Measurements from ENCODE around the gene THRB.

The THRB gene

DNA sequence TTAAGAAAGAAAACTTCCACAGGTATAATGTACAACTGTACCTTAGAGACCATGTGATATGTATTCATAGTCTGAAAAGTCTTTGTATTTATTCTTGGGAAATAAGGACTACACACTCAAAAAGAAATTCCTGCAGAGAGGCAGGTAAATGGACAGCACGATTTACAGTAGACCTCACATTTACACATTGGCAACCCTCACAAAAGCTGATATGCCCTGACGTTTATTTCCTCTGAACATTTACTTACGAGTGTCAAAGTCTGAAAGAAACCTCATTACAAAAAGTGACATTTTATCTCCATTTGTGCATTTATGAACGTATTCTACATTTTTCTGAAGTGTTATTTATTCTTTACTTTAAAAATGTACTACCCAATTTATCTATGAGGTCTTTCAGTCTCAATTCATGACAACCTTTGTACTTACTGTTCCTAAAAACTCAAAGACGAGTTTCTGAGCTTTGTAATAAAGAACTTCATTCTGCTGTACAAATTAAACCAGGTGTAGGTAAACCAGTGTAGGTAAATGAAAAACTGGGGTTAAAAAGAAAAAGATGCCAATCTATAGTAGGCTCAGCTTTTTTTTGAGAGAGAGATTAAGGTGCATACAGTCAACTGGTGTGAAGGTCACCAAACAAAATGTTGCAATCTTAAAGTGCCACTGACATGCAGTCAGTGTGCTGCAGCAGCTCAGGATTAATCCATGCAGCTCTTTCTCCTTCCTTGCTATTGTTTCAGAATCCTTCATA lies 44.3 kb downstream of the THRB start:
- no peak for DNase-seq (ENCODE audit: low spot score in 2 of 2)

DNA sequence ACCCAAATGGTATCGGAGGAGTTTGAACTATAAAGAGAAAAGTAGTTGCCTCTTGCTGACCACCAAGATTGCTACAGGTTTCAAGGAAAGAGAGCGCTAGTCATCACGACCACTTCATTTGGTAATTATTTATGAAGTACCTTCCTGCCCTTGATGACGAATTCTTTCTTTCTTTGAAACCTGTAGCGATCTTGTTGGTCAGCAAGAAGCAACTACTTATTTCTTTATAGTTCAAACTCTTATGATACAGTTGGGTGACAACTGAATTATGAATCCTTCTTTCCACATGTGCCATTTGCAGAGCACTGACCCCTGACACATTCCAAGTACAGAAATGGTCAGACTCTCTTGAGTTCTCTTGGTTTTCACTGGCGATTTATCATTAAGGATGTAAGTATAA lies 46.8 kb downstream of the THRB start:
- H3K27me3 Mint-ChIP-seq: no peaks in the 10 kb centered on the region
- H3K27ac Mint-ChIP-seq (ENCODE audit: low read depth): no peak overlapping the region
- H3K9me3 Mint-ChIP-seq: peaks cover 7% of the 10 kb centered on the region
- H3K4me1 Mint-ChIP-seq: no peaks in the 10 kb centered on the region
- no peak for ATAC-seq (replicated peaks; ENCODE audit: extremely low read depth, poor library complexity, severe bottlenecking)
- DNase-seq (ENCODE audit: low spot score in 2 of 2): no peak
- H3K4me3 Mint-ChIP-seq: no peak overlapping the region
- no peaks in the 10 kb centered on the region for H3K36me3 Mint-ChIP-seq (ENCODE audit: insufficient read depth)

More for the DNA sequence above, 44.3 kb downstream of the THRB start:
- no peak overlapping the region for H3K4me3 Mint-ChIP-seq
- no peak overlapping the region for H3K27ac Mint-ChIP-seq (ENCODE audit: low read depth)
- no peaks in the 10 kb centered on the region for H3K36me3 Mint-ChIP-seq (ENCODE audit: insufficient read depth)
- peaks cover 18% of the 10 kb centered on the region for H3K9me3 Mint-ChIP-seq
- no peaks in the 10 kb centered on the region for H3K4me1 Mint-ChIP-seq
- H3K27me3 Mint-ChIP-seq: no peaks in the 10 kb centered on the region
- no peak for ATAC-seq (replicated peaks; ENCODE audit: extremely low read depth, poor library complexity, severe bottlenecking)

- Mint-ChIP-seq H3K9me3 (peaks cover 6% of the 10 kb centered on the region), H3K36me3 (ENCODE audit: insufficient read depth) (peaks cover 1% of the 10 kb centered on the region), H3K4me1 (no peaks in the 10 kb centered on the region), H3K4me3 (no peak overlapping the region), H3K27me3 (no peaks in the 10 kb centered on the region), H3K27ac (ENCODE audit: low read depth) (no peak overlapping the region)
- ATAC-seq (replicated peaks; ENCODE audit: extremely low read depth, poor library complexity, severe bottlenecking) (no peak), DNase-seq (ENCODE audit: low spot score in 2 of 2) (no peak)
Measured at GRCh38 chr3:24446032-24446431, 48.6 kb downstream of the THRB start.

DNA sequence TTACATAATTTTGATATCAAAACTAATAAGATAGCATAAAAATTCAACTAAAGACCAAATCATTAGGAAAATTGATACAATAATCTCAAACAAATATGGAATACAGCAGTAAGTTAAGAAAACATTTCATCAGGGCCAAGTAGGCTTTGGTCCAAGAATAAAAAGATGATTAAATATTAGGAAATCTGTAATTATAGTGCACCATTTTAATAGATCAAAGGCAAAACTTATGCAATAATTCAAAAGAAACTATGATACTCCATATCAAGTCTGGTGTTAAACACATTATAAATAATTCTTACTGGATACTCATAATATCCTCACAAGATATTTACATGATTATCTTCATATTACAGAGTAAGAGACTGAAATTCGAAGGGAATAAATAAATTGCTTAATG lies 51.2 kb downstream of the THRB start:
- ATAC-seq (replicated peaks; ENCODE audit: extremely low read depth, poor library complexity, severe bottlenecking) (no peak), DNase-seq (ENCODE audit: low spot score in 2 of 2) (no peak)
- Mint-ChIP-seq H3K36me3 (ENCODE audit: insufficient read depth) (peaks cover 2% of the 10 kb centered on the region), H3K27me3 (no peaks in the 10 kb centered on the region), H3K9me3 (peaks cover 5% of the 10 kb centered on the region), H3K4me3 (no peak overlapping the region), H3K27ac (ENCODE audit: low read depth) (no peak overlapping the region), H3K4me1 (no peaks in the 10 kb centered on the region)

DNA sequence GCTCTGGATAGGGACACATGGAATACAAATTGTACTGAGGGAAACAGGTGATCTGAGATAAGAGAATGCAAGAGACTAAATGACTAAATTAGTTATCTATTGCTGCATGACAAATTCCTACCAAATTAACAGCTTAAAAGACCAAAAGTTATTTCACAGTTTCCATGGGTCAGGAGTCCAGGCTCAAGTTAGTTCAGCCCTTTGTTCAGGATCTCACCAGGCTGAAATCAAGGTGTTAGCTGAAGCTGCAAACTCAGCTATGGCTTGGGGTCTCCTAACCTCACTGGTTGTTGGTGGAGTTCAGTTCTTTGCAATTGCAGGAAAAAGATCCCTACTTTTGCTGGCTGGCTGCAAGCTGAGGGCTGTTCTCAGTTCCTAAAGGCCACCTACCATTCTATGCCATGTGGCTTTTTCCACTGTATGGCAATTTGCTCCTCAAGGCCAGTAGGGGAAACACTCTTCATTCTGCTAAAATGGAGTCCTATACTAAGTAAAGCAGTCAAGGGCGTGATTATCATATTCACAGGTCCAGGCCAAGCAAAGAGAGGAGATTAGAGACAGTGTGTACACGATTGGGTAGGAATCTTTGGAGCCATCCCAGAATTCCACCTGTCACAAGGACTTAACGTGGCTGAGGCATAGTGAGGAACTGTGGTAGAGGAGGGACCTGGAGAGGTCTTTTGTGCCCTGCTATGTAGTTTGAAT lies 53.7 kb downstream of the THRB start:
- no peak overlapping the region for H3K27ac Mint-ChIP-seq (ENCODE audit: low read depth)

GRCh38 chr3:24439021-24439420 lies 55.6 kb downstream of the THRB start:
- DNase-seq (ENCODE audit: low spot score in 2 of 2) (no peak), ATAC-seq (replicated peaks; ENCODE audit: extremely low read depth, poor library complexity, severe bottlenecking) (no peak)
- no peaks in the 10 kb centered on the region for H3K27me3 Mint-ChIP-seq
- no peak overlapping the region for H3K4me3 Mint-ChIP-seq
- peaks cover 2% of the 10 kb centered on the region for H3K36me3 Mint-ChIP-seq (ENCODE audit: insufficient read depth)
- H3K9me3 Mint-ChIP-seq: peaks cover 24% of the 10 kb centered on the region
- no peaks in the 10 kb centered on the region for H3K4me1 Mint-ChIP-seq
- H3K27ac Mint-ChIP-seq (ENCODE audit: low read depth): no peak overlapping the region

More for the DNA sequence above, 53.7 kb downstream of the THRB start:
- DNase-seq (ENCODE audit: low spot score in 2 of 2): no peak
- Mint-ChIP-seq H3K9me3 (peaks cover 9% of the 10 kb centered on the region), H3K4me3 (no peak overlapping the region), H3K36me3 (ENCODE audit: insufficient read depth) (peaks cover 2% of the 10 kb centered on the region), H3K4me1 (no peaks in the 10 kb centered on the region), H3K27me3 (no peaks in the 10 kb centered on the region)
- no peak for ATAC-seq (replicated peaks; ENCODE audit: extremely low read depth, poor library complexity, severe bottlenecking)

DNA sequence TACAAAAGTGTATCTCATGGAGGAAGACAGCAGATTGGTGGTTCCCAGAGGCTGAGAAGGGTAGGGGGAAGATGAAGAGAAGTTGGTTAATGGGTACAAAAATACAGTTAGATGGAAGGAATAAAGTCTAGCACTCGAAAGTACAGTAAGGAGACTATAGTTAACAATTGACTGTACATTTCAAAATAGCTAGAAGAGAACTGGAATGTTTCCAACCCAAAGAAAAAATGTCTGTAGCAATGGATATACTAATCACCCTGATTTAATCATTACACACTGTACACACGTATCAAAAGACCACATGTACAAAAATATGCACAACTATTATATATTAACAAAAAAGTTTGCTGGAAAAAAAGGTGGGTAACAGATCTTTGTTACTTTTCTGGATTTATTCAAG lies 57.3 kb downstream of the THRB start:
- DNase-seq (ENCODE audit: low spot score in 2 of 2) (no peak), ATAC-seq (replicated peaks; ENCODE audit: extremely low read depth, poor library complexity, severe bottlenecking) (no peak)
- no peaks in the 10 kb centered on the region for H3K27me3 Mint-ChIP-seq
- H3K27ac Mint-ChIP-seq (ENCODE audit: low read depth): no peak overlapping the region
- peaks cover 2% of the 10 kb centered on the region for H3K36me3 Mint-ChIP-seq (ENCODE audit: insufficient read depth)
- H3K9me3 Mint-ChIP-seq: peaks cover 24% of the 10 kb centered on the region
- H3K4me1 Mint-ChIP-seq: no peaks in the 10 kb centered on the region
- H3K4me3 Mint-ChIP-seq: no peak overlapping the region

DNA sequence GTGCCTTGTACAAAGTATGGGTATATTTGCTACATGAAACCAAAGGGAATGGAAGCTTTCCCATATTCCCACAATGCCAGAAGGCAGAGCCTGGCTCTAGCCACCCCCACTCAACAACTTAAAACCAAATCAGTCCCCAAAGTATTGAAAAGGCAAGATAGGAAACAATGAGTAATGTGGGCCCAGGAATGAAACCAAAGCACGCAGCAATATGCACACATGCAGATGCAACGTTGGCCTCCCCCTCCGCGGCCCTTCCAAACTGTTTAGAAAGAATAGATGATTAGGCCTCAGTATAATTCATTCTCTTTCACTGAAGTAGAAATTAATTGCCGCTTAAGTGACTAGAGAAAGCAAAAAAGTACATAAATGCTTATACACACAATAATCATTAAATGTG lies 59.1 kb downstream of the THRB start:
- Mint-ChIP-seq H3K4me1 (no peaks in the 10 kb centered on the region), H3K27ac (ENCODE audit: low read depth) (no peak overlapping the region), H3K4me3 (no peak overlapping the region), H3K36me3 (ENCODE audit: insufficient read depth) (no peaks in the 10 kb centered on the region), H3K27me3 (no peaks in the 10 kb centered on the region), H3K9me3 (peaks cover 24% of the 10 kb centered on the region)
- DNase-seq (ENCODE audit: low spot score in 2 of 2): no peak
- ATAC-seq (replicated peaks; ENCODE audit: extremely low read depth, poor library complexity, severe bottlenecking): no peak

- DNase-seq (ENCODE audit: low spot score in 2 of 2) (no peak), ATAC-seq (replicated peaks; ENCODE audit: extremely low read depth, poor library complexity, severe bottlenecking) (no peak)
- H3K27me3 Mint-ChIP-seq: no peaks in the 10 kb centered on the region
- no peaks in the 10 kb centered on the region for H3K36me3 Mint-ChIP-seq (ENCODE audit: insufficient read depth)
- no peak overlapping the region for H3K4me3 Mint-ChIP-seq
- peaks cover 24% of the 10 kb centered on the region for H3K9me3 Mint-ChIP-seq
- H3K4me1 Mint-ChIP-seq: no peaks in the 10 kb centered on the region
- H3K27ac Mint-ChIP-seq (ENCODE audit: low read depth): no peak overlapping the region
Measured at GRCh38 chr3:24434651-24435050, 60.0 kb downstream of the THRB start.

GRCh38 chr3:24433838-24434591 lies 60.6 kb downstream of the THRB start:
- H3K4me3 Mint-ChIP-seq: no peak overlapping the region
- no peak for ATAC-seq (replicated peaks; ENCODE audit: extremely low read depth, poor library complexity, severe bottlenecking)
- no peaks in the 10 kb centered on the region for H3K4me1 Mint-ChIP-seq

DNA sequence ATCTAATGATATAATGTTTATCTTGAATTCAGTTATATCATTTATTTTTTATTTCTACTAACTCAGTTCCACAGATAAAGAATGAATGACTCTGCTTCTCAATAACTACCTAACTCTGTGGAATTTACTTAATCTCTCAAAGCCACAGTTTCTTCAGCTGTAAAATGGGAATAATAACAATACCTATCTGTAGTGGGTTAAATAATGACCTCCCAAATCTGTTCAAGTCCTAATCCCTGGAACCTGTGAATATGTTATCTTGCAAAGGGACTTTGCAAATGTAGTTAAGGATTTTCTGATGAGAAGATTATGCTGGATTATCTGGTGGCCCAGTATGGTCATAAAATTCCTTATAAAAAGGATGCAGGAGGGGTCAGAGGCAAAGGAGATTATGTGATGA lies 61.7 kb downstream of the THRB start:
- Mint-ChIP-seq H3K27me3 (no peaks in the 10 kb centered on the region), H3K4me1 (no peaks in the 10 kb centered on the region), H3K36me3 (ENCODE audit: insufficient read depth) (no peaks in the 10 kb centered on the region)

More at GRCh38 chr3:24433838-24434591, 60.6 kb downstream of the THRB start:
- no peak for DNase-seq (ENCODE audit: low spot score in 2 of 2)
- Mint-ChIP-seq H3K9me3 (peaks cover 24% of the 10 kb centered on the region), H3K27ac (ENCODE audit: low read depth) (no peak overlapping the region), H3K36me3 (ENCODE audit: insufficient read depth) (no peaks in the 10 kb centered on the region), H3K27me3 (no peaks in the 10 kb centered on the region)

GRCh38 chr3:24428481-24428880 lies 66.2 kb downstream of the THRB start:
- no peaks in the 10 kb centered on the region for H3K9me3 Mint-ChIP-seq
- H3K27ac Mint-ChIP-seq (ENCODE audit: low read depth): no peak overlapping the region
- DNase-seq (ENCODE audit: low spot score in 2 of 2): no peak
- no peaks in the 10 kb centered on the region for H3K36me3 Mint-ChIP-seq (ENCODE audit: insufficient read depth)
- H3K4me1 Mint-ChIP-seq: no peaks in the 10 kb centered on the region
- no peaks in the 10 kb centered on the region for H3K27me3 Mint-ChIP-seq
- no peak overlapping the region for H3K4me3 Mint-ChIP-seq
- ATAC-seq (replicated peaks; ENCODE audit: extremely low read depth, poor library complexity, severe bottlenecking): no peak

More for the DNA sequence above, 61.7 kb downstream of the THRB start:
- DNase-seq (ENCODE audit: low spot score in 2 of 2): no peak
- H3K9me3 Mint-ChIP-seq: peaks cover 17% of the 10 kb centered on the region
- no peak overlapping the region for H3K4me3 Mint-ChIP-seq
- ATAC-seq (replicated peaks; ENCODE audit: extremely low read depth, poor library complexity, severe bottlenecking): no peak
- no peak overlapping the region for H3K27ac Mint-ChIP-seq (ENCODE audit: low read depth)

Data from central memory CD8-positive, alpha-beta T cell (primary cell).